ENCODE measurements around the gene KIF3A.

Gene KIF3A

DNA sequence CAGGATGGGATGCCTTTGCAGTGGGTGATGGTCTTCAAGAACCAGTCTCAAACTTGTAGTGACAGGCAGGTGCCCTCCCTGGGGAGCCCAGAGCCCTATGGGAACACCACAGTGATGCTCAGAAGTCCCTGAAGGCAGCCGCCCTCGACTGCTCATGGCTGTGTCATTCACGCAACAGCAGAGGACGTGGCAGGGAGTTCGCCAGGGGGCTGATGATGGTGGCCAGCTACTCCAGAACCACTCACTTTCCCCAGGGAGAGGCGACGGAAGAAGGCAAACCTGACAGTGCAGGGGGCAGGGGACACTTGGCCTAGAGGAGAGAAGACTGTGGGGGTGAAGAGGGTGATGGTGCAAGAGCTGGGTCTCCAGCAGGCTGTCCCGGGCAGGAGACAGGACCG, 75.3 kb downstream of the KIF3A start:
- Histone ChIP-seq H3K27me3 (no peaks in the 10 kb centered on the region), H3K9me3 (no peaks in the 10 kb centered on the region), H3K4me3 (ENCODE audit: low read depth, low read length) (no peak overlapping the region), H3K4me1 (peaks cover 2% of the 10 kb centered on the region; the same call in 1 of the 2 replicates), H3K36me3 (no peaks in the 10 kb centered on the region)
- no peak for DNase-seq
- no peak for TF ChIP-seq CTCF (IDR thresholded peaks at IDR 0.05; ENCODE audit: low read depth, low read length)

- TF ChIP-seq CTCF (IDR thresholded peaks at IDR 0.05; ENCODE audit: low read depth, low read length) = no peak
- Histone ChIP-seq H3K27me3 (no peaks in the 10 kb centered on the region), H3K9me3 (no peaks in the 10 kb centered on the region), H3K4me3 (ENCODE audit: low read depth, low read length) (no peak overlapping the region), H3K36me3 (no peaks in the 10 kb centered on the region), H3K4me1 (peaks cover 2% of the 10 kb centered on the region; the same call in 1 of the 2 replicates)
- no peak for DNase-seq
Observed at GRCh38 chr5:132661231-132662003, 75.9 kb downstream of the KIF3A start.

DNA sequence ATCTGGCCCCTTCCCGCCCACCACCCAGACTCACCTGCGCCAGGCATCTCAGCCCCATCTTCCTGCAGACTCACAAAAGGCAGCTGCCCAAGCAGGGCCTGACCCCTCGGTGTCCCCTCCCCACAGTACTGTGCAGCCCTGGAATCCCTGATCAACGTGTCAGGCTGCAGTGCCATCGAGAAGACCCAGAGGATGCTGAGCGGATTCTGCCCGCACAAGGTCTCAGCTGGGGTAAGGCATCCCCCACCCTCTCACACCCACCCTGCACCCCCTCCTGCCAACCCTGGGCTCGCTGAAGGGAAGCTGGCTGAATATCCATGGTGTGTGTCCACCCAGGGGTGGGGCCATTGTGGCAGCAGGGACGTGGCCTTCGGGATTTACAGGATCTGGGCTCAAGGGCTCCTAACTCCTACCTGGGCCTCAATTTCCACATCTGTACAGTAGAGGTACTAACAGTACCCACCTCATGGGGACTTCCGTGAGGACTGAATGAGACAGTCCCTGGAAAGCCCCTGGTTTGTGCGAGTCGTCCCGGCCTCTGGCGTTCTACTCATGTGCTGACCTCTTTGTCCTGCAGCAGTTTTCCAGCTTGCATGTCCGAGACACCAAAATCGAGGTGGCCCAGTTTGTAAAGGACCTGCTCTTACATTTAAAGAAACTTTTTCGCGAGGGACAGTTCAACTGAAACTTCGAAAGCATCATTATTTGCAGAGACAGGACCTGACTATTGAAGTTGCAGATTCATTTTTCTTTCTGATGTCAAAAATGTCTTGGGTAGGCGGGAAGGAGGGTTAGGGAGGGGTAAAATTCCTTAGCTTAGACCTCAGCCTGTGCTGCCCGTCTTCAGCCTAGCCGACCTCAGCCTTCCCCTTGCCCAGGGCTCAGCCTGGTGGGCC, 77.5 kb downstream of the KIF3A start:
- DNase-seq = no peak
- no peak for TF ChIP-seq CTCF (IDR thresholded peaks at IDR 0.05; ENCODE audit: low read depth, low read length)
- peaks cover 2% of the 10 kb centered on the region; the same call in 1 of the 2 replicates for H3K4me1 ChIP-seq
- H3K9me3 ChIP-seq = no peaks in the 10 kb centered on the region
- no peaks in the 10 kb centered on the region for H3K27me3 ChIP-seq
- no peak overlapping the region for H3K4me3 ChIP-seq (ENCODE audit: low read depth, low read length)
- H3K36me3 ChIP-seq = no peaks in the 10 kb centered on the region

GRCh38 chr5:132658381-132659302, 78.7 kb downstream of the KIF3A start:
- no peaks in the 10 kb centered on the region for H3K36me3 ChIP-seq
- H3K4me3 ChIP-seq (ENCODE audit: low read depth, low read length) = no peak overlapping the region
- peaks cover 2% of the 10 kb centered on the region; the same call in 1 of the 2 replicates for H3K4me1 ChIP-seq
- H3K9me3 ChIP-seq = no peaks in the 10 kb centered on the region
- DNase-seq = no peak
- H3K27me3 ChIP-seq = no peaks in the 10 kb centered on the region
- TF ChIP-seq CTCF (IDR thresholded peaks at IDR 0.05; ENCODE audit: low read depth, low read length) = no peak

DNA sequence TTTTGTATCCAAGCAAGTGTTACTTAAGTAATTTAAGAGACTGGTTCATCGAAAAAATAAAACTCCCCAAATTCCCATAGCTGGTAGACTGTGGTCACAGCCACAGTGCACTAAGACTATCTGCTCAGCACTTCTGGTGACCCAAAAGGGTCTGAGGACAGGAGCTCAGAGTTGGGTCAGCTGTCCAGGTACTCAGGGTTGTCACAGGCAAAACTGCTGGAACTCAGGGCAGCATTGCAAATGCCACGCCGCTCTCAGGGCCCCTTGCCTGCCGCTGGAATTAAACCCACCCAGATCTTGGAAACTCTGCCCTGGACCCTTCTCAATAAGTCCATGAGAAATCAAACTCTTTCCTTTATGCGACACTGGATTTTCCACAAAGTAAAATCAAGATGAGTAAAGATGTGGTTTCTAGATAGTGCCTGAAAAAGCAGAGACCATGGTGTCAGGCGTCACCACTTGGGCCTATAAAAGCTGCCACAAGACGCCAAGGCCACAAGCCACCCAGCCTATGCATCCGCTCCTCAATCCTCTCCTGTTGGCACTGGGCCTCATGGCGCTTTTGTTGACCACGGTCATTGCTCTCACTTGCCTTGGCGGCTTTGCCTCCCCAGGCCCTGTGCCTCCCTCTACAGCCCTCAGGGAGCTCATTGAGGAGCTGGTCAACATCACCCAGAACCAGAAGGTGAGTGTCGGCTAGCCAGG, 79.5 kb downstream of the KIF3A start, which contains the start of gene IL13:
IL13 (plus strand) TSS at position 498 of the 705 bp plus-strand sequence; CDS start at position 512, 14 bp downstream.
- H3K4me1 ChIP-seq = no peaks in the 10 kb centered on the region

More for the DNA sequence above, 79.5 kb downstream of the KIF3A start, which contains the start of gene IL13:
- Histone ChIP-seq H3K27me3 (no peaks in the 10 kb centered on the region), H3K9me3 (no peaks in the 10 kb centered on the region), H3K4me3 (ENCODE audit: low read depth, low read length) (no peak within 1 kb of the TSS), H3K36me3 (no peaks in the 10 kb centered on the region)
- no peak for TF ChIP-seq CTCF (IDR thresholded peaks at IDR 0.05; ENCODE audit: low read depth, low read length)
- DNase-seq = no peak
